Heart left ventricle (tissue), 13 donors: ENCODE measurements around the gene ZBTB46.

Source experiments
- CTCF ChIP-seq, 12 donors: fragments of 200-600 bp; sonication (generic) in 4 of 12; IDR thresholded peaks; one replicate each; pipeline versions ENCODE4 v1.5.0 to v1.8.0; 2018 to 2022; ENCODE audit warnings: antibody characterized with exemption in 12 of 12, mild to moderate bottlenecking in 5 of 12
- POLR2A ChIP-seq, 2 donors: fragments of 450-650 bp; IDR thresholded peaks; one replicate each; pipeline ENCODE4 v1.6.1; 2017; ENCODE audit warnings: antibody characterized with exemption in 2 of 2, mild to moderate bottlenecking in 2 of 2, moderate library complexity in 2 of 2
- donor health status: ischemic (EF 13 %, LVEDD 7.1; RV severe dilation, severe dysfunction).
- donor health status: DM: no; HTN: yes; CAD: no.
- donor health status: DM: no; HTN: no; CAD: no.
- donor health status: ischemic (EF 25% LVEDD 6.9; RV normal size, moderate dysfunction).
- donor health status: ischemic (EF 25% LVEDD 5.7; RV mildly dilated, moderate dysfunction).
- donor health status: ischemic (EF 35%, LVEDD 5.7; RV mildly dilated, moderate dysfunction).
- donor health status: nonischemic (EF 11% LVEDD 7.7; RV severe dilation, severe dysfunction).
- donor health status: DM: yes; HTN: yes; CAD: no.
- donor health status: PGD.
- donor health status: ischemic (EF 29% LVEDD 5.4; RV normal size, mild dysfunction).
- donor health status: nonischemic (EF 23%, LVEDD 6.1; RV moderate dilation, normal function).

GRCh38 chr20:63745424-63745805, 85.6 kb downstream of the ZBTB46 start:
- TF ChIP-seq CTCF (IDR thresholded peaks at IDR 0.05) (no peak), POLR2A (IDR thresholded peaks at IDR 0.05) (no peak)
